Neural cell (in vitro differentiated cells): Measurements from ENCODE around the gene NREP.

ENCODE experiments used
- EZH2 ChIP-seq: fragments of 200-600, 300-800 bp; shearing (Covaris generic), sonication (generic); IDR thresholded peaks from 2 replicates; pipeline ENCODE4 v1.6.1; 2014; ENCODE audit warnings: antibody characterized with exemption, low read length, borderline replicate concordance, mild to moderate bottlenecking; ENCODE audit not compliant: insufficient read depth, poor library complexity, severe bottlenecking
- POLR2AphosphoS5 ChIP-seq: IDR thresholded peaks from 2 replicates; pipeline ENCODE4 v1.6.1; 2012
- TF ChIP-seq, protein P1 (sequence below): fragments of 450-650 bp; IDR thresholded peaks from 2 replicates; pipeline ENCODE4 v1.5.1; 2014; ENCODE audit warnings: antibody characterized with exemption, mild to moderate bottlenecking, moderate library complexity; ENCODE audit not compliant: poor library complexity, severe bottlenecking

DNA sequence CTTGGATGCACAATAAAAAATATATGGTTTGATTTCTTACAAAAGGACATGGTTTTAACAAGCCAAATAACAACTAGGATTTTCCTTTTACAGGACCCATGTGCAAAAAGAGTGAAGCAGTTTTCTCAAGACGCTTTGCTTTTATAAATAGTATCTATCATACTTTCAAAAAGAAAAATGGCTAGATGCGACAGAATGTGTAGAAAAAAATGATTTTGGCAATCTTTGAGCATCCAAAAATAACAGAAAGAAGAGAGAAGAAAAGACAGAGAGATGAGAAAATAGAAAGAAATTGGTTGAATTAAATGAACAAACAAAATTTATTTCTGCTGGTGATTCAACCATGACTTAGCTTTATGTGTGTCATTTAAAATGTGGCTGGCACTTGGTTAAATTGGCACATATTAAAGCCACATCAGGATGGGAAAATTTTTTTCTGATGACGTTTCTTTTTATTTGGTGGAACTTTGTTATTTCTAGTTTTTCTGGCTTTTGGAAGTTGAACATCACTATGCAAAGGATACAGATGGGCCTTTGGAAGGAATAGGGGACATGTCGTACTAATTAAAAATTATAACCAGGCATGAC is 35.6 kb upstream of the NREP start:
- TF ChIP-seq, protein P1, sequence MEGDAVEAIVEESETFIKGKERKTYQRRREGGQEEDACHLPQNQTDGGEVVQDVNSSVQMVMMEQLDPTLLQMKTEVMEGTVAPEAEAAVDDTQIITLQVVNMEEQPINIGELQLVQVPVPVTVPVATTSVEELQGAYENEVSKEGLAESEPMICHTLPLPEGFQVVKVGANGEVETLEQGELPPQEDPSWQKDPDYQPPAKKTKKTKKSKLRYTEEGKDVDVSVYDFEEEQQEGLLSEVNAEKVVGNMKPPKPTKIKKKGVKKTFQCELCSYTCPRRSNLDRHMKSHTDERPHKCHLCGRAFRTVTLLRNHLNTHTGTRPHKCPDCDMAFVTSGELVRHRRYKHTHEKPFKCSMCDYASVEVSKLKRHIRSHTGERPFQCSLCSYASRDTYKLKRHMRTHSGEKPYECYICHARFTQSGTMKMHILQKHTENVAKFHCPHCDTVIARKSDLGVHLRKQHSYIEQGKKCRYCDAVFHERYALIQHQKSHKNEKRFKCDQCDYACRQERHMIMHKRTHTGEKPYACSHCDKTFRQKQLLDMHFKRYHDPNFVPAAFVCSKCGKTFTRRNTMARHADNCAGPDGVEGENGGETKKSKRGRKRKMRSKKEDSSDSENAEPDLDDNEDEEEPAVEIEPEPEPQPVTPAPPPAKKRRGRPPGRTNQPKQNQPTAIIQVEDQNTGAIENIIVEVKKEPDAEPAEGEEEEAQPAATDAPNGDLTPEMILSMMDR: no peak
- no peak for TF ChIP-seq POLR2AphosphoS5
- TF ChIP-seq EZH2: no peak
